Loucy (cell line): ENCODE measurements around the gene KIF22.

Source experiments
- H2AFZ ChIP-seq: fragments of 200-600 bp; sonication (generic); 2 replicates; pipeline ENCODE4 v1.6.0; 2016; ENCODE audit warnings: antibody characterized with exemption, mild to moderate bottlenecking, low read length, moderate library complexity
- H3F3A ChIP-seq: fragments of 200-600 bp; 2 replicates; pipeline ENCODE4 v1.6.0; 2016; ENCODE audit warnings: antibody characterized with exemption, low read depth, mild to moderate bottlenecking
- H3K27me3 ChIP-seq: fragments of 200-600 bp; sonication (generic); 2 replicates; pipeline ENCODE4 v1.6.1; 2014; ENCODE audit warnings: low read length, mild to moderate bottlenecking; ENCODE audit not compliant: insufficient read depth, poor library complexity, severe bottlenecking
- H3K36me3 ChIP-seq: fragments of 200-600 bp; sonication (generic); 2 replicates; pipeline ENCODE4 v1.6.1; 2016; ENCODE audit warnings: low read length; ENCODE audit not compliant: insufficient read depth
- H3K4me1 ChIP-seq: fragments of 200-600 bp; sonication (generic); 2 replicates; pipeline ENCODE4 v1.5.1; 2014; ENCODE audit warnings: low read length, mild to moderate bottlenecking; ENCODE audit not compliant: insufficient read depth, poor library complexity, severe bottlenecking
- H3K4me2 ChIP-seq: fragments of 200-600 bp; sonication (generic); 2 replicates; pipeline ENCODE4 v1.6.0; 2014; ENCODE audit warnings: antibody characterized with exemption, low read length, low read depth, mild to moderate bottlenecking; ENCODE audit not compliant: poor library complexity, severe bottlenecking
- H3K4me3 ChIP-seq: fragments of 200-600 bp; sonication (generic); 2 replicates; pipeline ENCODE4 v1.5.1; 2014; ENCODE audit warnings: low read length, mild to moderate bottlenecking, mixed read lengths; ENCODE audit not compliant: poor library complexity, severe bottlenecking
- H3K79me2 ChIP-seq: fragments of 200-600 bp; sonication (generic); 2 replicates; pipeline ENCODE4 v1.6.1; 2014; ENCODE audit warnings: low read length; ENCODE audit not compliant: insufficient read depth
- H3K9ac ChIP-seq: fragments of 200-600 bp; sonication (generic); 2 replicates; pipeline ENCODE4 v1.6.0; 2014; ENCODE audit warnings: mild to moderate bottlenecking, low read depth, low read length, moderate library complexity; ENCODE audit not compliant: poor library complexity, severe bottlenecking
- H3K9me2 ChIP-seq: fragments of 200-600 bp; sonication (generic); replicated peaks from 2 replicates; pipeline ENCODE4 v1.6.1; 2016; ENCODE audit warnings: low read depth, low read length, mixed read lengths
- H3K9me3 ChIP-seq: fragments of 200-600 bp; sonication (generic); 2 replicates; pipeline ENCODE4 v1.6.1; 2014; ENCODE audit warnings: mild to moderate bottlenecking, antibody characterized with exemption, low read length, low read depth; ENCODE audit not compliant: insufficient read depth
- H4K20me1 ChIP-seq: fragments of 200-600 bp; sonication (generic); 2 replicates; pipeline ENCODE4 v1.6.0; 2014; ENCODE audit warnings: antibody characterized with exemption, low read length, mild to moderate bottlenecking; ENCODE audit not compliant: insufficient read depth, poor library complexity, severe bottlenecking
- CTCF ChIP-seq: fragments of 200-600 bp; sonication (generic); conservative IDR thresholded peaks from 2 replicates; pipeline ENCODE4 v1.5.1; 2014; ENCODE audit warnings: mild to moderate bottlenecking, antibody characterized with exemption, low read length
- EZH2phosphoT487 ChIP-seq: fragments of 200-600 bp; IDR thresholded peaks from 2 replicates; pipeline ENCODE4 v1.6.1; 2018; ENCODE audit warnings: antibody characterized with exemption, mild to moderate bottlenecking, moderate library complexity, borderline replicate concordance

Gene KIF22

DNA sequence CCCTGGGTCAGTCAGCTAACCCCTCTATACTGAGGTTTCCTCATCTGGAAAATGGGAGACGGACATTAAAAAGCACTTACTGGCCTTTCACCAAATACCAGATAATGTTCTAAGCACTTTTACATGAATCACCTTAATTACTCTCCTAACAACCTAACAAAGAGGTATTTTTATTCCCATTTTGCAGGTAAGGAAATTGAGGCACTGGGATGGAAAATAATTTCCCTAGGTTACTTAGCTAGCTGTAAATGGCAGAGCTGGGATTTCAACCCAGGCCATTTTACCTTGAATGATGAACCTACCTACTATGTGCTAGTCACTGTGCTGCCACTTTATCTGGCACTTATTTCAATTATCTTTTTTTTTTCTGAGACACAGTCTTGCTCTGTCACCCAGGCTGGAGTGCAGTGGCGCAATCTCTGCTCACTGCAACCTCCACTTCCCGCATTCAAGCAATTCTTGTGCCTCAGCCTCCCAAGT lies 3.7 kb downstream of the KIF22 start:
- H2AFZ ChIP-seq, result no peak overlapping the region
- H3F3A ChIP-seq, result no peaks in the 10 kb centered on the region
- H3K4me1 ChIP-seq, result peaks cover 42% of the 10 kb centered on the region
- no peaks in the 10 kb centered on the region for H3K9me2 ChIP-seq
- peaks cover 21% of the 10 kb centered on the region for H4K20me1 ChIP-seq
- TF ChIP-seq EZH2phosphoT487 (no peak), CTCF (no peak)
- H3K27me3 ChIP-seq, result peaks cover 5% of the 10 kb centered on the region
- peak overlapping the region; percentile 98 for H3K4me2 ChIP-seq
- peaks cover 46% of the 10 kb centered on the region for H3K36me3 ChIP-seq
- peak overlapping the region; percentile 97 for H3K4me3 ChIP-seq
- no peaks in the 10 kb centered on the region for H3K9me3 ChIP-seq
- H3K79me2 ChIP-seq, result peaks cover 93% of the 10 kb centered on the region
- peak overlapping the region; percentile 97 for H3K9ac ChIP-seq

- no peak overlapping the region for H3K4me2 ChIP-seq
- no peaks in the 10 kb centered on the region for H3K9me2 ChIP-seq
- H3K9me3 ChIP-seq, result no peaks in the 10 kb centered on the region
- no peaks in the 10 kb centered on the region for H3K27me3 ChIP-seq
- H3K79me2 ChIP-seq, result peaks cover 31% of the 10 kb centered on the region
- peaks cover 11% of the 10 kb centered on the region for H3K4me1 ChIP-seq
- H3K9ac ChIP-seq, result no peak overlapping the region
- H2AFZ ChIP-seq, result no peak overlapping the region
- H3F3A ChIP-seq, result peaks cover 10% of the 10 kb centered on the region
- H4K20me1 ChIP-seq, result no peaks in the 10 kb centered on the region
- peaks cover 68% of the 10 kb centered on the region for H3K36me3 ChIP-seq
- no peak for TF ChIP-seq CTCF
- TF ChIP-seq EZH2phosphoT487, result no peak
- H3K4me3 ChIP-seq, result no peak overlapping the region
Measured at GRCh38 chr16:29802416-29802935, 11.9 kb downstream of the KIF22 start.

DNA sequence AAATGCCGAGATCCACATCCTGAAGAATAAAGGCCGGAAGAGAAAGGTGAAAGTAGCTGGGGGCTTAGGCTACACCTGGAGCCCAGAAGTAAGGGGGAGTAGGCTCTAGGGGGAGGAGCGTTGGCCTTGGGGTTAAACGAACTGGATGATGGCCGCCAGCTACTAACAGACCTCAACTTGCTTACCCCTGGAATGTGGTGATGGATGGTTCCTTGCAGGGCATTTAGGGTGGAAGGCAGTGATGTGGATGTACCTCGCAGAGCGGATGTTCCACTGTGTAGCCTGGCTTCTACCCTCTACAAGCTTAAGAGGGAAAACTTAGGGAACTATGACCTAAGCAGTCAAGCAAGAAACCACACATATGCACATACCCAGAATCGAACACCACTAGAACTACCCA lies 13.5 kb downstream of the KIF22 start:
- Histone ChIP-seq H4K20me1 (peaks cover 11% of the 10 kb centered on the region), H3K4me3 (no peak overlapping the region), H3K36me3 (peaks cover 64% of the 10 kb centered on the region), H3K9me2 (no peaks in the 10 kb centered on the region), H3K9ac (peak overlapping the region; percentile 85), H3K27me3 (no peaks in the 10 kb centered on the region), H3K4me2 (peak overlapping the region; percentile 90), H3K9me3 (no peaks in the 10 kb centered on the region), H3K4me1 (peaks cover 22% of the 10 kb centered on the region), H3K79me2 (peaks cover 31% of the 10 kb centered on the region), H3F3A (peaks cover 13% of the 10 kb centered on the region), H2AFZ (no peak overlapping the region)
- TF ChIP-seq CTCF (no peak), EZH2phosphoT487 (no peak)
